HFF-Myc (cell line): ENCODE data around the gene THOC6.

Experiments
- DNase-seq: peaks from one replicate; pipeline ENCODE4 v3.0.0-alpha.2; 2011; ENCODE audit warnings: low read depth; ENCODE audit errors: extremely low read depth
- H3K4me3 ChIP-seq: replicated peaks from 2 replicates; pipeline ENCODE4 v1.5.1; 2011; ENCODE audit warnings: low read depth, mild to moderate bottlenecking, control low read depth, low read length
- TF ChIP-seq, protein P1 (sequence below): IDR thresholded peaks from 2 replicates; pipeline ENCODE4 v1.5.1; 2012; ENCODE audit warnings: mild to moderate bottlenecking, low read depth, low read length, control low read depth; ENCODE audit errors: missing control alignments

THOC6 gene

DNA sequence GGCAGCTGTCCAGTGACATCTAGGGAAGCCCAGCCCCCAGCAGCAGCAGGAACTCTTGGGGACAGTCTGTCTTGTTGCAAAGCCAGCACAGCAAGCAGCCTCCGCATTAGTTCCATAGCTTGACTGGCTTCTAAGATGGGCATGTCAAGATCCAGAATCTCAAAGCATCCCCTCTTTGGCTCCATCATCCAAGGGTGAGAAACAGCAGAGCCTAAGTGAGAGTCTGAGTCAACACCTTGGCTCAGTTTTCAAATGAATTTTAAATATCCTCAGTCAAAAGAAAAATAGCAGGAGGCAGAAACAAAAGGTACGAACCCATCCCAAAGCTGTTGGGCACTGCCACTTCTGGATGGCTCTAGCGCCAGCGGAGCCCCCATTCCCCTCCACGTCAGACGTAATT is 8.9 kb upstream of the THOC6 start:
- no peak overlapping the region for H3K4me3 ChIP-seq
- no peak for DNase-seq
- TF ChIP-seq, protein P1, sequence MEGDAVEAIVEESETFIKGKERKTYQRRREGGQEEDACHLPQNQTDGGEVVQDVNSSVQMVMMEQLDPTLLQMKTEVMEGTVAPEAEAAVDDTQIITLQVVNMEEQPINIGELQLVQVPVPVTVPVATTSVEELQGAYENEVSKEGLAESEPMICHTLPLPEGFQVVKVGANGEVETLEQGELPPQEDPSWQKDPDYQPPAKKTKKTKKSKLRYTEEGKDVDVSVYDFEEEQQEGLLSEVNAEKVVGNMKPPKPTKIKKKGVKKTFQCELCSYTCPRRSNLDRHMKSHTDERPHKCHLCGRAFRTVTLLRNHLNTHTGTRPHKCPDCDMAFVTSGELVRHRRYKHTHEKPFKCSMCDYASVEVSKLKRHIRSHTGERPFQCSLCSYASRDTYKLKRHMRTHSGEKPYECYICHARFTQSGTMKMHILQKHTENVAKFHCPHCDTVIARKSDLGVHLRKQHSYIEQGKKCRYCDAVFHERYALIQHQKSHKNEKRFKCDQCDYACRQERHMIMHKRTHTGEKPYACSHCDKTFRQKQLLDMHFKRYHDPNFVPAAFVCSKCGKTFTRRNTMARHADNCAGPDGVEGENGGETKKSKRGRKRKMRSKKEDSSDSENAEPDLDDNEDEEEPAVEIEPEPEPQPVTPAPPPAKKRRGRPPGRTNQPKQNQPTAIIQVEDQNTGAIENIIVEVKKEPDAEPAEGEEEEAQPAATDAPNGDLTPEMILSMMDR = no peak

DNA sequence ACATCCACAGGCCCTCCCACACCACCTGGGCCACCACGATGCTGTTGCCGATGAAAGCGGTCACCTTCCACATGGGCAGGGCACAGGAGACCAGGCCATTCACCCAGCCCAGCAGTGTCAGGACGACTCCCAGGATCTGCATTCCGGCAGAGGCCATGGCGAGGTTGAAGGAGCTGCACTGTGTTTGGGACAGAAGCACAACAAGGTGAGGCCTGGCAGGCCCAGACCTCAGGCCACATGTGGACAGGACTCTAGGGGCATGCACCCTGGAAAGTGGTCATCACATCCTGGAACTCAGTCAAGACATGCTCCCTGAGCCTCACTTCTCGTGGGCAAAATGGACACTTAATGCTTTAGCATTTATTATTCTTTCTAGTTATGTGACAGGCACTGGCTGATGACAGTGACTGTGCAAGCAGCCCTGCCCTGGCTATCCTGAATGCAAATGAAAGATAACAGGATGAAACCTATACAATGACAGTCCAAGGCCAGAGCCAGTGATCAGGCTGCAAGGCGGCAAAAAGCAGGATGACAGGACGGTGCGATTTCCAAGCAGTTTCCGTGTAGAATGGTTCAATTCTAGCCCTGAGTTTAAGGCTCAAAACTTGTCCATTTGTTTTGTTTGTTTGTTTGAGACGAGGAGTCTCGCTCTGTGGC is 7.8 kb upstream of the THOC6 start:
- H3K4me3 ChIP-seq = no peak overlapping the region
- DNase-seq = no peak
- TF ChIP-seq, protein P1 = no peak

DNA sequence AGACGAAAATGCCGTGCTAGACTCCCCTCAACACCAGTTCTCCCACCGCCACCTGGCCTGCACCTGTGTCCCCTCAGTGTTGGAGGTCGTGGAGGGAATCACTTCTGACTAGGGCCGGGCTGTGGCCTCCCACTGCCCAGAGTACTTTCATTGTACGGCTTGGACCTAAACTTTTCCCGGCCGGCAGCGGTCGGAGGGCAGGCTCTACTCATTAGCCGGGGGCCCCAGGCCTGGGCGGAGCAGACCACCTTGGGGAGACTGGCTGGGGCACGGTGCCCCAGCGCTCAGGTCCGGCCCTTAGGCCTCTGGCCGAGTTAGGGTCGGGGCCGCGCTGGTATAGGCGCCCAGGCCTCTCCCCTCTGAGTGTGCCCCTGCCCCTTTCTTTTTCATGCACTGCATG is 6.5 kb upstream of the THOC6 start:
- TF ChIP-seq, protein P1 = no peak
- no peak for DNase-seq
- H3K4me3 ChIP-seq = no peak overlapping the region

DNA sequence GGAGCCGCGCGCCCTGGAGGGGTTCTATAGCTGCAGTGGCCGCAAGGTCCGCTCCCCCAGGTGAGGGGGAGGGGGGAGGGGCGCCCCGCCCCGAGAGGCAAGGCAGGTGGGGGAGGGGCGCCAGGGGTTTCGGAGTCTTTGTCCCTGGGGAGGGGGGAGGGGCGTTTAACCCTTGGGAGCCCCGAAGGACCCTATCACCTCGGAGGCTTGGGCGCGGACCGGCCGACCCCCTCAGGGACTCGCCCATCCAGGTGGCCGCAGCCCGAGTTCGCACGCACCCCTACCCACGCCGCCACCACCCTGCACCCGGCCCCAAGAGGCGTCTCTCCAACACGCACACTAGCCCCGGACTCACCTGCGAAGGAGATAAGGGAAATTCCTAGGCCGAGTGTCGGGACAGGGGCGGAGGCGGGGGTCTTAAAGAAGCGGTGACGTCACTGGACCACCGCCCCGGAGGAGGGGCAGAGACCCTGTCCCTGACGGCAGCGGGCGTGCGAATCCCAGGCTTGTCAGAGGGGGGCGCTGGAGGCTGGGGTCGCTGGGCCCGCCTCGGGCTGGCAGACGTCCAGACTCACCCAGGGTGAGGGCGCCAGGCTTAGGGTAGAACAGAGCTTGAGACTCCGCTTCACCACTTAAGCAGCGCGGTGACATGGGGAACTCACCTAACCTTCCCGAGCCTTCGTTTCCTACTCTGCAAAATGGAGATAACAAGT is 5.9 kb upstream of the THOC6 start, which contains the start of gene CLDN6:
CLDN6 (minus strand) TSS at position 390 of the 713 bp plus-strand sequence. CDS start 2,162 bp downstream, outside the sequence.
- H3K4me3 ChIP-seq = no peak within 1 kb of the TSS
- DNase-seq = no peak
- TF ChIP-seq, protein P1 = peak; percentile 22

DNA sequence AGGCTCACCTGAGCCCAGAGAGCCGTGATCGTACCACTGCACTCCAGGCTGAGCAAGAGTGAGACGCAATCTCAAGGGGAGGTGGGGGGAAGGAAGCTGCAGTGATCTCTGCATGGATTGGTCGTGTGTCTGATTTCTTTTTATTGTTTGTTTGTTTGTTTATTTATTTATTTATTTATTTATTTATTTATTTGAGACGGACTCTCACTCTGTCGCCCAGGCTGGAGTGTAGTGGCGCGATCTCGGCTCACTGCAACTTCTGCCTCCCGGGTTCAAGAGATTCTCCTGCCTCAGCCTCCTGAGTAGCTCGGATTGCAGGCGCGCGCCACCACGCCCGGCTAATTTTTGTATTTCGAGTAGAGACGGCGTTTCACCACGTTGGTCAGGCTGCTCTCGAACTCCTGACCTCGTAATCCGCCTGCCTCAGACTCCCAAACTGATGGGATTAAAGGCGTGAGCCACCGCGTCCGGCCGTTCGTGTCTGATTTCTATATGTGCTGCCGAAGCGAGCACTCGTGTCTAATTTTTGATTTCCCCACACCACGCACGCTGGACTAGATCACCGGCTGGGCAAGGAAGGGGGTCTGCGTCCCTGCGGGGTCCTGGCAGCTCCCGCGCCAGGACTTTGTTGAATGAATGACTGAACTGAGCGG is 4.1 kb upstream of the THOC6 start:
- DNase-seq = no peak
- peak overlapping the region; percentile 96 for H3K4me3 ChIP-seq
- TF ChIP-seq, protein P1 = no peak

DNA sequence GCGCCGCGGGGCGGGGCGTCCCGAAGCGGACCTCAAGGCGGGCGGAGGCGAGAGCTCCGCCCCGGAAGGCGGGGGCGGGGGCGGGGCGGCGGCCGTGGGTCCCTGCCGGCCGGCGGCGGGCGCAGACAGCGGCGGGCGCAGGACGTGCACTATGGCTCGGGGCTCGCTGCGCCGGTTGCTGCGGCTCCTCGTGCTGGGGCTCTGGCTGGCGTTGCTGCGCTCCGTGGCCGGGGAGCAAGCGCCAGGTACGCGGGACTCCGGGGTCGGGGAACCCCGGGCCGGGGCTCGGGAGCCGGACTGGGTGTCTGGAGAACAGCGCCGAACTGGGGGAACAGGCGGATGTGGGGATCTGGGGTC is 3.6 kb upstream of the THOC6 start, which contains the start of gene TNFRSF12A:
TNFRSF12A (plus strand) TSS at position 122 of the 357 bp plus-strand sequence; CDS start at position 152, 30 bp downstream.
- peak; percentile 9 for DNase-seq
- H3K4me3 ChIP-seq = peak within 1 kb of the TSS; percentile 96
- TF ChIP-seq, protein P1 = no peak
